GM23338 (cell line): Measurements from ENCODE around the gene GARIN3.

Source experiments
- CTCF ChIP-seq, 2 experiments: fragments of 200-600 bp in 1 of 2; sonication (generic) in 1 of 2; conservative IDR thresholded peaks; 2 replicates each; pipeline versions ENCODE4 v1.5.1 to v1.6.1; 2016 to 2017; ENCODE audit warnings: antibody characterized with exemption in 2 of 2, low read depth in 2 of 2, mild to moderate bottlenecking in 2 of 2, moderate library complexity in 1 of 2
- EZH2 ChIP-seq: fragments of 200-600 bp; sonication (generic); IDR thresholded peaks from one replicate; pipeline ENCODE4 v1.8.0; 2017; ENCODE audit warnings: antibody characterized with exemption, mild to moderate bottlenecking, low read depth; ENCODE audit not compliant: unreplicated experiment
- POLR2AphosphoS5 ChIP-seq: IDR thresholded peaks from 2 replicates; pipeline ENCODE4 v1.6.1; 2016; ENCODE audit warnings: antibody characterized with exemption, low read depth

GRCh38 chr5:157168286-157168685 lies 2.2 kb upstream of the GARIN3 start:
- TF ChIP-seq CTCF (conservative IDR thresholded peaks at IDR 0.05; ENCODE audit: low read depth in 2 of 2) (no peak), EZH2 (no peak), POLR2AphosphoS5 (no peak)
